Measurements from ENCODE around the gene CINP.

Gene CINP

DNA sequence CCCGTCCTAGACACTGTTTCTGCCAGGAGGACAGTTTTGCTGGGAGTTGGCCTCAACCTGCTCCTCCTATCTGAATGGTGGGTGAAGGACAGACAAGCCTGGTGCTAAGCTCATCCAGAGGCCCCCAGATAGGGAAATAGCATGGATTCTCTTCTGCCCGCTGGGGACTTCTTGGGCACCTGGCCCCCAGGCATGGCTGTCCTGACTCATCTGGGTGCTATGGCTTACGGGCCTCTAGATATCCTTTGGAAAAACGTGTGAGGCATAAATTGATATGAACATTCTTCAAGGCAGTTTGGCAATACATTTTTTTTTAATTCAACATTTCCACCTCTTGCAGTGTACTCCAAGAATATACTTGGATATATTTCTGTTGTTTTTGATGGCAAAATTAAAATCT is 8.7 kb upstream of the CINP start:
- Histone ChIP-seq H3K4me3 (ENCODE audit: low read depth in 1 of 2, low read length in 1 of 2) (peak overlapping the region; percentile 67 to 81), H3K27me3 (no peaks in the 10 kb centered on the region), H3K36me3 (peaks cover 19% of the 10 kb centered on the region), H3K9me3 (no peaks in the 10 kb centered on the region), H3K27ac (peak overlapping the region; percentile 92), H3K4me1 (ENCODE audit: control insufficient read depth in 1 of 2, insufficient read depth in 1 of 2, low read depth in 1 of 2, low read length in 1 of 2) (peaks cover 71 to 80% of the 10 kb centered on the region in 2 experiments)
- TF ChIP-seq, protein P1, sequence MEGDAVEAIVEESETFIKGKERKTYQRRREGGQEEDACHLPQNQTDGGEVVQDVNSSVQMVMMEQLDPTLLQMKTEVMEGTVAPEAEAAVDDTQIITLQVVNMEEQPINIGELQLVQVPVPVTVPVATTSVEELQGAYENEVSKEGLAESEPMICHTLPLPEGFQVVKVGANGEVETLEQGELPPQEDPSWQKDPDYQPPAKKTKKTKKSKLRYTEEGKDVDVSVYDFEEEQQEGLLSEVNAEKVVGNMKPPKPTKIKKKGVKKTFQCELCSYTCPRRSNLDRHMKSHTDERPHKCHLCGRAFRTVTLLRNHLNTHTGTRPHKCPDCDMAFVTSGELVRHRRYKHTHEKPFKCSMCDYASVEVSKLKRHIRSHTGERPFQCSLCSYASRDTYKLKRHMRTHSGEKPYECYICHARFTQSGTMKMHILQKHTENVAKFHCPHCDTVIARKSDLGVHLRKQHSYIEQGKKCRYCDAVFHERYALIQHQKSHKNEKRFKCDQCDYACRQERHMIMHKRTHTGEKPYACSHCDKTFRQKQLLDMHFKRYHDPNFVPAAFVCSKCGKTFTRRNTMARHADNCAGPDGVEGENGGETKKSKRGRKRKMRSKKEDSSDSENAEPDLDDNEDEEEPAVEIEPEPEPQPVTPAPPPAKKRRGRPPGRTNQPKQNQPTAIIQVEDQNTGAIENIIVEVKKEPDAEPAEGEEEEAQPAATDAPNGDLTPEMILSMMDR (IDR thresholded peaks at IDR 0.05): no peak

DNA sequence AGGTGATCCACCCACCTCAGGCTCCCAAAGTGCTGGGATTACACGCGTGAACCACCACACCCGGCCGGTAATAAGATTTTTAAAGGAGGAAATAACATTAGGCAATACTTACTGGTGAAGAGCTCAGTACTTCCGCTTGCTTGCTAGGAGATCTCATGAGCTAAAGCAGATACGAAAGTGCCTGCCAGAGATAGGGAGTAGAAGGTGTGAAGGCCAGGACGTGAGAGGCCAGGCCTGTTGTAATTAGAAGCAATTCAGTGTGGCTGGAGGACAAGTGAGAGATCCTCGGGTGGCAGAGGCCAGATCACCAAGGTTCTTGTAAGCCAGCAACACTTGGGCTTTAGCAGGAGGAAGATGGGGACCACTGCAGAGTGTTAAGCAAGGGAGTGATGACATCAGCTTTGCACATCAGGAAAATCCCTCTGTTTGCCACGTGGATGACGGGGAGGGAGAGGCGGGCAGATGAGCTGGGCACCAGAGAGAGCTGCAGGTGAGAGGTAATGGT is 7.7 kb upstream of the CINP start:
- Histone ChIP-seq H3K27me3 (no peaks in the 10 kb centered on the region), H3K36me3 (peaks cover 10% of the 10 kb centered on the region), H3K4me1 (ENCODE audit: control insufficient read depth in 1 of 2, insufficient read depth in 1 of 2, low read depth in 1 of 2, low read length in 1 of 2) (peaks cover 76 to 82% of the 10 kb centered on the region in 2 experiments), H3K27ac (peak overlapping the region; percentile 92), H3K9me3 (no peaks in the 10 kb centered on the region), H3K4me3 (ENCODE audit: low read depth in 1 of 2, low read length in 1 of 2) (peak overlapping the region; percentile 67 to 81)
- TF ChIP-seq, protein P1 (IDR thresholded peaks at IDR 0.05): no peak

DNA sequence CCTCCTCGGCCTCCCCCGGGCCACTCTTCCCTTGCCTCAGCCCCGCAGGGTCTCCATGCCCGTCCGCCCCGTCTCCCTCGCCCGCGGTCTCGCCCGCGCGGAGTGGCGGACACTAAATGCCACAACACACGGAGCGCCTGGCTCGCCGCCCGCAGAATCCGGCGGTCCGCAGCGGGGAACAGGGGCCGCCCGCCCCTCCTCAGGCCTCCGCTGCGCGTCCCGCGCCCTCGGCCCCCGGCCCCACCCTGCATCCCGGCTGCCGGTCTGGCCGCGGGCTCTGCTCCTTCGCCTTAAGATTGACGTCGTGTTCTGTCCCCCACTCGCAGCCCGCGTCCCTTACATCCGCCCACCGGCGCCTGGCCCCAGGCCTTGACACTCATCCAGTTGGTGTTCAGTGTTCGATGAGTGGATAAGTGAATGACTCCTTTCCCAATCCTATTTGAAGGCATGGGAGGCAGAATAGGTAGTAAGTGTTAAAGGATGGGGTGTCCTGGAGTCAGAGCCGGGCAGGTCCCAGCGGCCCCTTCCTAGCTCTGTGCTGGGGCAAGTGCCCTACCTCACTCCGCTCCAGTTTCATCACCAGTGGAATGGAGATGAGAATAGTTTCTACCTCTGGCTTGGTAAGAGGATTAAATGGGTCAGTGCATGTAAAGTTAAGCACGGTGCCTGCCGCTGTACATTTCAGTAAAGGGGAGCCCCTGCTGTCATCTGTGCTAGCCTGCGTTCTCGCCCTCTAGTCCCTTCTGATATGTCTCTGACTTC is 673 bp upstream of the CINP start:
- H3K36me3 ChIP-seq: peaks cover 10% of the 10 kb centered on the region
- H3K9me3 ChIP-seq: no peaks in the 10 kb centered on the region
- peak overlapping the region; percentile 98 for H3K27ac ChIP-seq
- H3K4me1 ChIP-seq (ENCODE audit: control insufficient read depth in 1 of 2, insufficient read depth in 1 of 2, low read depth in 1 of 2, low read length in 1 of 2): peaks cover 47 to 53% of the 10 kb centered on the region in 2 experiments
- TF ChIP-seq, protein P1 (IDR thresholded peaks at IDR 0.05): no peak
- peak overlapping the region; percentile 78 to 90 for H3K4me3 ChIP-seq (ENCODE audit: low read depth in 1 of 2, low read length in 1 of 2)
- H3K27me3 ChIP-seq: no peaks in the 10 kb centered on the region

DNA sequence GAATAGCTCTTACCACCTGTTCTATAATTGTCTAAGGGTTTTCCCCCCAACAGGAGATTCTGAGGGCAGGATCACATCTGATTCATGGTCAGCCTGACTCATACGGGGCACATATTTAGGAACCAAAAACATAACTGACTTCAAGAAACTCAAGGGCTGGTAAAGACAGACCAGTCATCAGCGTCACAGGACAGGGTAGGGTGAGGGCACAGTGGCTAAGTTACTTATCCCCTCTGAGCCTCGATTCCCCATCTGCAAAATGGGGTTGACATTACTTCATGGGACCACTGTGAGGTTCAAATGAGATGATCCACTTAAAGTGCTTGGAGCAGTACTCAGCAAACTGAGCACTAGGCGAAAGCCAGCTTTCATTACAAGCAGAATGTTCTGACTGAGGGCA is 606 bp downstream of the CINP start:
- Histone ChIP-seq H3K4me1 (ENCODE audit: control insufficient read depth in 1 of 2, insufficient read depth in 1 of 2, low read depth in 1 of 2, low read length in 1 of 2) (peaks cover 44 to 45% of the 10 kb centered on the region in 2 experiments), H3K9me3 (no peaks in the 10 kb centered on the region), H3K4me3 (ENCODE audit: low read depth in 1 of 2, low read length in 1 of 2) (peak overlapping the region; percentile 78 to 90), H3K36me3 (peaks cover 18% of the 10 kb centered on the region), H3K27ac (peak overlapping the region; percentile 98), H3K27me3 (no peaks in the 10 kb centered on the region)
- TF ChIP-seq, protein P1 (IDR thresholded peaks at IDR 0.05): no peak

DNA sequence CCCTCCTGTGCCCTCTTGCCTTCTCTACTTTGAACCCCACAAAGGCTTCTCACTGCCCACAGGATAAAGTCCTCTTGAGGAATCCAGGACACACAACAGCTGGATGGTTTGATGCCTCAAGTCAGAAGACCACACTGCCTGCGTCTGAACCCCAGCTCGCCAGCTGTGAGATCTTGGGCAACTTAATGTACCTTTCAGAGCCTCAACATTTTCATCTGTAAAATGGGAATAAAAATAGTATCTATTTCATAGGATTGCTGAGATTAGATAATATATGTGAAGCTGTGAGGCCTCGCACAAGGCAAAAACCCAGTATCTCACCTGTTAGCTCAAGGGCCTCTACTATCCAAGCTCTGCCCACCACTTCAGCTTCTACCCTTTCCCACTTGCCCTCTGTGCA is 2.3 kb downstream of the CINP start:
- Histone ChIP-seq H3K9me3 (no peaks in the 10 kb centered on the region), H3K4me1 (ENCODE audit: control insufficient read depth in 1 of 2, insufficient read depth in 1 of 2, low read depth in 1 of 2, low read length in 1 of 2) (peaks cover 34 to 38% of the 10 kb centered on the region in 2 experiments), H3K27me3 (no peaks in the 10 kb centered on the region), H3K27ac (peak overlapping the region; percentile 21), H3K36me3 (peaks cover 28% of the 10 kb centered on the region), H3K4me3 (ENCODE audit: low read depth in 1 of 2, low read length in 1 of 2) (no peak overlapping the region)
- TF ChIP-seq, protein P1 (IDR thresholded peaks at IDR 0.05): no peak
